D721Med (cell line): Measurements from ENCODE around the gene GRIK4.
A peak's percentile ranks its signal among the peaks of the same experiment; 100 is the strongest.
"Not testable (repeated sequence)": the region's sequence is repeated elsewhere in the genome, so short reads cannot be mapped to it uniquely, and the experiment has no call there.

Source experiments
- DNase-seq: peaks from one replicate; pipeline ENCODE4 v3.0.0; 2011; ENCODE audit warnings: low spot score; ENCODE audit not compliant: insufficient read length
- FAIRE-seq: peaks from 2 replicates; lab custom pipeline; 2011; peaks lifted over from hg19 to GRCh38; lab: Jason Lieb, UNC
- CTCF ChIP-seq: IDR thresholded peaks from 2 replicates; pipeline ENCODE4 v1.5.1; 2012; ENCODE audit warnings: mild to moderate bottlenecking, control low read depth; ENCODE audit not compliant: insufficient read depth; ENCODE audit errors: missing control alignments

GRIK4 gene

GRCh38 chr11:121023848-121024751 lies 512.6 kb downstream of the GRIK4 start, which contains the start of gene TBCEL:
TBCEL (plus strand) TSS chr11:121024102; CDS start chr11:121045691, 21,589 bp downstream.
- no peak for TF ChIP-seq CTCF
- DNase-seq (peak; percentile 94), FAIRE-seq (no peak)

GRCh38 chr11:121024989-121025388 lies 513.4 kb downstream of the GRIK4 start:
- DNase-seq (no peak), FAIRE-seq (peak; percentile 32)
- TF ChIP-seq CTCF = no peak

- TF ChIP-seq CTCF = no peak
- FAIRE-seq (no peak), DNase-seq (no peak)
Observed at GRCh38 chr11:121029153-121029552, 517.6 kb downstream of the GRIK4 start.

GRCh38 chr11:121029813-121030445 lies 518.4 kb downstream of the GRIK4 start:
- FAIRE-seq = no peak

GRCh38 chr11:121031167-121031566 lies 519.6 kb downstream of the GRIK4 start:
- no peak for FAIRE-seq
- no peak for TF ChIP-seq CTCF
- DNase-seq = no peak

More at GRCh38 chr11:121029813-121030445, 518.4 kb downstream of the GRIK4 start:
- no peak for TF ChIP-seq CTCF
- DNase-seq = no peak

GRCh38 chr11:121031648-121032047 lies 520.1 kb downstream of the GRIK4 start:
- FAIRE-seq, DNase-seq: not testable (repeated sequence)

- FAIRE-seq (peak; percentile 44), DNase-seq (no peak)
- peak; percentile 21 for TF ChIP-seq CTCF
Observed at GRCh38 chr11:121032546-121032945, 521.0 kb downstream of the GRIK4 start.
